ENCODE data around the gene CBLB.

The CBLB gene

DNA sequence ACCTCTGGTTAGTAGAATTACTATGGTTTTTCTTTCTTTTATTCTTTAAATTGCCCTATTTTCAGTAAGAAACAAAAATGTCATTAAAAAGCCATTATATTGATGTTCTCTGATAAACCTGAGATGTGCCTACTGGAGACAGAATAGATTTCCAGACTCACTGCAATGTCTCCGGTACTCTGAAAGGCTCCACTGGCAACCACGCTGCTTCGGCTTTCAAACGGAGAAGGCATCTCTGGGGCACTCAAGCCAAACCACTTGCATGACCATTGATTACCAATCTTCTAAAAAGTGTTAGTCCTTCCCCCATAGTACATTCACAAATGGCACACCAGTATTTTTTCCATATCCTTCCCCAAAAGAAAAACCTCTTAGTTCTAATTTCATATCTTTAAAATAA lies 82.6 kb downstream of the CBLB start:
- Histone ChIP-seq H3K27ac (ENCODE audit: low read depth, low read length) (no peak overlapping the region), H3K27me3 (ENCODE audit: control insufficient read depth in 5 of 5, insufficient read depth in 4 of 5, low read length in 5 of 5) (no peaks in the 10 kb centered on the region), H3K4me3 (ENCODE audit: low read depth in 1 of 5, low read length in 5 of 5) (no peak overlapping the region)

GRCh38 chr3:105785803-105786202 lies 83.0 kb downstream of the CBLB start:
- H3K4me1 ChIP-seq (ENCODE audit: control insufficient read depth in 5 of 5, insufficient read depth in 5 of 5, low read length in 5 of 5) = peaks cover 0 to 8% (median 5%) of the 10 kb centered on the region in 5 donors
- H3K9me3 ChIP-seq (ENCODE audit: control insufficient read depth in 5 of 5, low read length in 5 of 5) = no peaks in the 10 kb centered on the region
- H3K27ac ChIP-seq (ENCODE audit: low read depth, low read length) = no peak overlapping the region
- no peak overlapping the region for H3K4me3 ChIP-seq (ENCODE audit: low read depth in 1 of 5, low read length in 5 of 5)
- no peak overlapping the region for H3K9ac ChIP-seq (ENCODE audit: low read length in 5 of 5)
- H3K36me3 ChIP-seq (ENCODE audit: control insufficient read depth in 5 of 5, insufficient read depth in 5 of 5, low read length in 5 of 5) = no peaks in the 10 kb centered on the region
- no peaks in the 10 kb centered on the region for H3K27me3 ChIP-seq (ENCODE audit: control insufficient read depth in 5 of 5, insufficient read depth in 4 of 5, low read length in 5 of 5)

More for the DNA sequence above, 82.6 kb downstream of the CBLB start:
- no peak overlapping the region for H3K9ac ChIP-seq (ENCODE audit: low read length in 5 of 5)
- no peaks in the 10 kb centered on the region for H3K36me3 ChIP-seq (ENCODE audit: control insufficient read depth in 5 of 5, insufficient read depth in 5 of 5, low read length in 5 of 5)
- H3K4me1 ChIP-seq (ENCODE audit: control insufficient read depth in 5 of 5, insufficient read depth in 5 of 5, low read length in 5 of 5) = peaks cover 0 to 12% (median 5%) of the 10 kb centered on the region in 5 donors
- H3K9me3 ChIP-seq (ENCODE audit: control insufficient read depth in 5 of 5, low read length in 5 of 5) = no peaks in the 10 kb centered on the region

DNA sequence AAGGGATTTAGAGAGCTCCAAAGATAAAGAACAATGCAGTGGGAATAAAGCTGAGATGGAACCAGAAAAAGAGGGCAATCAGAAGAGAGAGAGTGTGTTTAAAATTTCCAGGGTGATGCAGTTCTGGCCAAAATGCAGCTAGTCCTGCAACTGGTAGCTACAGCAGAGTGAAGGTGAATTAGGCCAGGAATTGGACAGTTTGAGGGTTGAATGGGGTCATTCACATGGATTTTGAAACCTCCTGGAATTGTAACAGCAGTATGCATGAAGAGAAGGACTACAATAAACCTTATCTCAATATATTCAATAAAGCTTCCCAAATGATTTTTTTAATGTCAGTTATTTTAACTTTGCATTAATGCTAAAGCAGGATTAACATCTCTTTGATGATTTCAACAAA lies 85.2 kb downstream of the CBLB start:
- Histone ChIP-seq H3K4me3 (ENCODE audit: low read depth in 1 of 5, low read length in 5 of 5) (no peak overlapping the region), H3K9ac (ENCODE audit: low read length in 5 of 5) (no peak overlapping the region), H3K36me3 (ENCODE audit: control insufficient read depth in 5 of 5, insufficient read depth in 5 of 5, low read length in 5 of 5) (no peaks in the 10 kb centered on the region), H3K27me3 (ENCODE audit: control insufficient read depth in 5 of 5, insufficient read depth in 4 of 5, low read length in 5 of 5) (no peaks in the 10 kb centered on the region), H3K4me1 (ENCODE audit: control insufficient read depth in 5 of 5, insufficient read depth in 5 of 5, low read length in 5 of 5) (peaks cover 0 to 4% (median 2%) of the 10 kb centered on the region in 5 donors), H3K27ac (ENCODE audit: low read depth, low read length) (no peak overlapping the region), H3K9me3 (ENCODE audit: control insufficient read depth in 5 of 5, low read length in 5 of 5) (no peaks in the 10 kb centered on the region)

- no peak overlapping the region for H3K9ac ChIP-seq (ENCODE audit: low read length in 5 of 5)
- no peak overlapping the region for H3K4me3 ChIP-seq (ENCODE audit: low read depth in 1 of 5, low read length in 5 of 5)
- H3K27ac ChIP-seq (ENCODE audit: low read depth, low read length) = no peak overlapping the region
- no peaks in the 10 kb centered on the region for H3K36me3 ChIP-seq (ENCODE audit: control insufficient read depth in 5 of 5, insufficient read depth in 5 of 5, low read length in 5 of 5)
- H3K9me3 ChIP-seq (ENCODE audit: control insufficient read depth in 5 of 5, low read length in 5 of 5) = no peaks in the 10 kb centered on the region
- peaks cover 0 to 4% (median 2%) of the 10 kb centered on the region in 5 donors for H3K4me1 ChIP-seq (ENCODE audit: control insufficient read depth in 5 of 5, insufficient read depth in 5 of 5, low read length in 5 of 5)
- H3K27me3 ChIP-seq (ENCODE audit: control insufficient read depth in 5 of 5, insufficient read depth in 4 of 5, low read length in 5 of 5) = no peaks in the 10 kb centered on the region
These were observed 86.9 kb downstream of the CBLB start for GRCh38 chr3:105781871-105782270.

DNA sequence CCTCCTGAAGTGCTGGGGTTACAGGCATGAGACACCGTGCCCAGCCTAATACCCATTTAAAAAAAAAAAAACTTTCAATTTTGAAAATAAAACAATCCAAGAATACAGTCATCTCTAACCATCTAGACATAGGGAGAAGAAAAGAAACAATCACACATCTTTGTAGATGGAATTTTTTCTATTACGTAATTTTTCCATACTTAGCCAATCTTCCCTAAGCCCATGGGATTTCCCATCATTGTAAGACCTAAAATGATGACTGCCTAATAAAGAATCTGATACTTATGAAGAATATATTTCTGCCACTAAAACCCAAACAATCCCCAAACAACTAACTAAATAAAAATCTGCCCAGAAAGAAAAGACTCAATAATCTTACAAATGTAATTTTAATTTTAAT lies 88.7 kb downstream of the CBLB start:
- H3K9me3 ChIP-seq (ENCODE audit: control insufficient read depth in 5 of 5, low read length in 5 of 5) = no peaks in the 10 kb centered on the region
- no peak overlapping the region for H3K4me3 ChIP-seq (ENCODE audit: low read depth in 1 of 5, low read length in 5 of 5)
- H3K27me3 ChIP-seq (ENCODE audit: control insufficient read depth in 5 of 5, insufficient read depth in 4 of 5, low read length in 5 of 5) = no peaks in the 10 kb centered on the region
- H3K9ac ChIP-seq (ENCODE audit: low read length in 5 of 5) = no peak overlapping the region
- H3K4me1 ChIP-seq (ENCODE audit: control insufficient read depth in 5 of 5, insufficient read depth in 5 of 5, low read length in 5 of 5) = peaks cover 0 to 4% (median 2%) of the 10 kb centered on the region in 5 donors
- H3K27ac ChIP-seq (ENCODE audit: low read depth, low read length) = no peak overlapping the region
- H3K36me3 ChIP-seq (ENCODE audit: control insufficient read depth in 5 of 5, insufficient read depth in 5 of 5, low read length in 5 of 5) = no peaks in the 10 kb centered on the region

GRCh38 chr3:105775368-105775767 lies 93.4 kb downstream of the CBLB start:
- peaks cover 0 to 2% (median 0%) of the 10 kb centered on the region in 5 donors for H3K4me1 ChIP-seq (ENCODE audit: control insufficient read depth in 5 of 5, insufficient read depth in 5 of 5, low read length in 5 of 5)
- no peak overlapping the region for H3K4me3 ChIP-seq (ENCODE audit: low read depth in 1 of 5, low read length in 5 of 5)
- no peaks in the 10 kb centered on the region for H3K27me3 ChIP-seq (ENCODE audit: control insufficient read depth in 5 of 5, insufficient read depth in 4 of 5, low read length in 5 of 5)
- no peak overlapping the region for H3K9ac ChIP-seq (ENCODE audit: low read length in 5 of 5)
- peaks cover 0 to 2% (median 0%) of the 10 kb centered on the region in 5 donors for H3K36me3 ChIP-seq (ENCODE audit: control insufficient read depth in 5 of 5, insufficient read depth in 5 of 5, low read length in 5 of 5)
- H3K27ac ChIP-seq (ENCODE audit: low read depth, low read length) = no peak overlapping the region
- no peaks in the 10 kb centered on the region for H3K9me3 ChIP-seq (ENCODE audit: control insufficient read depth in 5 of 5, low read length in 5 of 5)

DNA sequence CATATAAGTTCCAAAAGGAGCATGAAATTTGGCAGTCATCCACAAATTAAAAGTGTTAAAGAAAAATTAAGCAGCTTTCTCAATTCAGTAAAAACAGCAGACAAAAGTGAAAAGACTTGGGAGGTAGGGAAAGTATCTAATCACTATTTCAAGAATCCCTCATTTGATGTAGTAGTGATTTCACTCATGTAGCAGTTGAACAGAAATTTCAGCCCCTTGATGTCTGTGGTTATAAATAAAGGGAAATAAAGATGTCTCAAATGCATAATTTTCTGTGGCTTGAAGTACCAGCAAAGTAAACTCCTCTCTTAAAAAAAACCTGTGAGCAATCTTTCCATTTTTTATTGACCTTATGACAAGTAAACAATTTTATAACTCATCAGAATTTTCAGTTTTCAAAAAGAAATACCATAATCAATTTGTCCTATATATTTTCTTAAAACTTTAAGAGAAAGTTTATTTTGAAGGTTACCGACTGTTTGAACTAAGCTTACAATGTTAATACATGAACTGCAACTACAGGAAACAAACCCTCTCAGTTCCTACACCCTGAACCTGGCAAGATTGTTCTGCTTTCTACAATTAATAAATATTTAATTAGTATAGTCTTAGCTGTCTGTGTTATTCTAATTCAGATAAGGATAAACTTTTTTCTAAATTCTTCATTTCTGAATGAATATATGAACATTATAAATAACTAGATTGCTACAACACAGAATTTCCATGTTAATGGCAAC lies 94.2 kb downstream of the CBLB start:
- Histone ChIP-seq H3K9ac (ENCODE audit: low read length in 5 of 5) (no peak overlapping the region), H3K4me3 (ENCODE audit: low read depth in 1 of 5, low read length in 5 of 5) (no peak overlapping the region), H3K27me3 (ENCODE audit: control insufficient read depth in 5 of 5, insufficient read depth in 4 of 5, low read length in 5 of 5) (no peaks in the 10 kb centered on the region), H3K27ac (ENCODE audit: low read depth, low read length) (no peak overlapping the region), H3K9me3 (ENCODE audit: control insufficient read depth in 5 of 5, low read length in 5 of 5) (no peaks in the 10 kb centered on the region), H3K4me1 (ENCODE audit: control insufficient read depth in 5 of 5, insufficient read depth in 5 of 5, low read length in 5 of 5) (no peaks in the 10 kb centered on the region), H3K36me3 (ENCODE audit: control insufficient read depth in 5 of 5, insufficient read depth in 5 of 5, low read length in 5 of 5) (peaks cover 0 to 2% (median 0%) of the 10 kb centered on the region in 5 donors)

GRCh38 chr3:105773291-105773690 lies 95.5 kb downstream of the CBLB start:
- Histone ChIP-seq H3K9ac (ENCODE audit: low read length in 5 of 5) (no peak overlapping the region), H3K27me3 (ENCODE audit: control insufficient read depth in 5 of 5, insufficient read depth in 4 of 5, low read length in 5 of 5) (no peaks in the 10 kb centered on the region), H3K27ac (ENCODE audit: low read depth, low read length) (no peak overlapping the region), H3K36me3 (ENCODE audit: control insufficient read depth in 5 of 5, insufficient read depth in 5 of 5, low read length in 5 of 5) (peaks cover 0 to 2% (median 0%) of the 10 kb centered on the region in 5 donors), H3K9me3 (ENCODE audit: control insufficient read depth in 5 of 5, low read length in 5 of 5) (no peaks in the 10 kb centered on the region), H3K4me3 (ENCODE audit: low read depth in 1 of 5, low read length in 5 of 5) (no peak overlapping the region), H3K4me1 (ENCODE audit: control insufficient read depth in 5 of 5, insufficient read depth in 5 of 5, low read length in 5 of 5) (peaks cover 0 to under 1% (median 0%) of the 10 kb centered on the region in 5 donors)

- Histone ChIP-seq H3K27ac (ENCODE audit: low read depth, low read length) (no peak overlapping the region), H3K4me1 (ENCODE audit: control insufficient read depth in 5 of 5, insufficient read depth in 5 of 5, low read length in 5 of 5) (peaks cover 0 to 7% (median 0%) of the 10 kb centered on the region in 5 donors), H3K36me3 (ENCODE audit: control insufficient read depth in 5 of 5, insufficient read depth in 5 of 5, low read length in 5 of 5) (peaks cover 0 to 2% (median 0%) of the 10 kb centered on the region in 5 donors), H3K27me3 (ENCODE audit: control insufficient read depth in 5 of 5, insufficient read depth in 4 of 5, low read length in 5 of 5) (no peaks in the 10 kb centered on the region), H3K9ac (ENCODE audit: low read length in 5 of 5) (no peak overlapping the region), H3K4me3 (ENCODE audit: low read depth in 1 of 5, low read length in 5 of 5) (no peak overlapping the region), H3K9me3 (ENCODE audit: control insufficient read depth in 5 of 5, low read length in 5 of 5) (no peaks in the 10 kb centered on the region)
These were observed 96.2 kb downstream of the CBLB start for GRCh38 chr3:105772635-105773034.

DNA sequence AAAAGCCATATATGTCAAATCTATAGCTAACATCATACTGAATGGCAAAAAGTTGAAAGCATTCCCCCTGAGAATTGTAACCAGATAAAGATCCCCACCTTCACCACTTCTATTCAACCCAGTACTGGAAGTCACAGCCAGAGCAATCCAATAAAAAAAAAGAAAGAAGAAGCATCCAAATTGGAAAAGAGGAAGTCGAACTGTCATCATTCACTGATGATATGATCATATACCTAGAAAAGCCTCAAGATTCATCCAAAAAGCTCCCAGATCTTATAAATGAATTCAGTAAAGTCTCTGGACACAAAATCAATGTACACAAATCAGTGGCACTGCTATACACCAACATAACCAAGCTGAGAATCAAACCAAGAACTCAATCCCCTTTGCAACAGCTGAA lies 97.4 kb downstream of the CBLB start:
- no peaks in the 10 kb centered on the region for H3K27me3 ChIP-seq (ENCODE audit: control insufficient read depth in 5 of 5, insufficient read depth in 4 of 5, low read length in 5 of 5)
- H3K4me1 ChIP-seq (ENCODE audit: control insufficient read depth in 5 of 5, insufficient read depth in 5 of 5, low read length in 5 of 5) = peaks cover 0 to 9% (median 0%) of the 10 kb centered on the region in 5 donors
- H3K9me3 ChIP-seq (ENCODE audit: control insufficient read depth in 5 of 5, low read length in 5 of 5) = no peaks in the 10 kb centered on the region
- no peak overlapping the region for H3K9ac ChIP-seq (ENCODE audit: low read length in 5 of 5)
- H3K36me3 ChIP-seq (ENCODE audit: control insufficient read depth in 5 of 5, insufficient read depth in 5 of 5, low read length in 5 of 5) = peaks cover 0 to 2% (median 0%) of the 10 kb centered on the region in 5 donors
- H3K27ac ChIP-seq (ENCODE audit: low read depth, low read length) = no peak overlapping the region
- H3K4me3 ChIP-seq (ENCODE audit: low read depth in 1 of 5, low read length in 5 of 5) = no peak overlapping the region

Data from subcutaneous abdominal adipose tissue (tissue), 5 donors.